HepG2 (cell line): ENCODE data around the gene ITK.

Experiments
- ATF2 ChIP-seq: sonication (generic); formaldehyde crosslinking; IDR thresholded peaks from 2 replicates; pipeline ENCODE4 v1.4.0; 2020; ENCODE audit warnings: missing genetic modification reagents
- FOXA3 ChIP-seq: IDR thresholded peaks from 2 replicates; pipeline ENCODE4 v1.6.1; 2016; ENCODE audit warnings: missing genetic modification reagents, missing compliant biosample characterization
- FOXM1 ChIP-seq: sonication (generic); formaldehyde crosslinking; IDR thresholded peaks from 2 replicates; pipeline ENCODE4 v1.5.0; 2020; ENCODE audit warnings: missing genetic modification reagents
- MEF2D ChIP-seq: sonication (generic); formaldehyde crosslinking; IDR thresholded peaks from 2 replicates; pipeline ENCODE4 v1.5.1; 2020; ENCODE audit warnings: mild to moderate bottlenecking, missing genetic modification reagents
- ZNF570 ChIP-seq: sonication (generic); formaldehyde crosslinking; IDR thresholded peaks from 2 replicates; pipeline ENCODE4 v1.4.0; 2020; ENCODE audit warnings: mild to moderate bottlenecking, missing genetic modification reagents, borderline replicate concordance
- TF ChIP-seq, protein P1 (sequence below): sonication (generic); formaldehyde crosslinking; IDR thresholded peaks from 2 replicates; pipeline ENCODE4 v1.5.0; 2020; ENCODE audit warnings: mild to moderate bottlenecking, missing genetic modification reagents, moderate library complexity

- TF ChIP-seq FOXM1 (no peak), ATF2 (CRISPR knock-in tag) (no peak), ZNF570 (CRISPR knock-in tag) (no peak), MEF2D (no peak), FOXA3 (CRISPR knock-in tag) (no peak)
- TF ChIP-seq, protein P1, sequence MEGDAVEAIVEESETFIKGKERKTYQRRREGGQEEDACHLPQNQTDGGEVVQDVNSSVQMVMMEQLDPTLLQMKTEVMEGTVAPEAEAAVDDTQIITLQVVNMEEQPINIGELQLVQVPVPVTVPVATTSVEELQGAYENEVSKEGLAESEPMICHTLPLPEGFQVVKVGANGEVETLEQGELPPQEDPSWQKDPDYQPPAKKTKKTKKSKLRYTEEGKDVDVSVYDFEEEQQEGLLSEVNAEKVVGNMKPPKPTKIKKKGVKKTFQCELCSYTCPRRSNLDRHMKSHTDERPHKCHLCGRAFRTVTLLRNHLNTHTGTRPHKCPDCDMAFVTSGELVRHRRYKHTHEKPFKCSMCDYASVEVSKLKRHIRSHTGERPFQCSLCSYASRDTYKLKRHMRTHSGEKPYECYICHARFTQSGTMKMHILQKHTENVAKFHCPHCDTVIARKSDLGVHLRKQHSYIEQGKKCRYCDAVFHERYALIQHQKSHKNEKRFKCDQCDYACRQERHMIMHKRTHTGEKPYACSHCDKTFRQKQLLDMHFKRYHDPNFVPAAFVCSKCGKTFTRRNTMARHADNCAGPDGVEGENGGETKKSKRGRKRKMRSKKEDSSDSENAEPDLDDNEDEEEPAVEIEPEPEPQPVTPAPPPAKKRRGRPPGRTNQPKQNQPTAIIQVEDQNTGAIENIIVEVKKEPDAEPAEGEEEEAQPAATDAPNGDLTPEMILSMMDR (CRISPR knock-in tag): no peak
Measured at GRCh38 chr5:157283434-157283833, 102.8 kb downstream of the ITK start.
